ENCODE data around the gene RHNO1.

The RHNO1 gene

DNA sequence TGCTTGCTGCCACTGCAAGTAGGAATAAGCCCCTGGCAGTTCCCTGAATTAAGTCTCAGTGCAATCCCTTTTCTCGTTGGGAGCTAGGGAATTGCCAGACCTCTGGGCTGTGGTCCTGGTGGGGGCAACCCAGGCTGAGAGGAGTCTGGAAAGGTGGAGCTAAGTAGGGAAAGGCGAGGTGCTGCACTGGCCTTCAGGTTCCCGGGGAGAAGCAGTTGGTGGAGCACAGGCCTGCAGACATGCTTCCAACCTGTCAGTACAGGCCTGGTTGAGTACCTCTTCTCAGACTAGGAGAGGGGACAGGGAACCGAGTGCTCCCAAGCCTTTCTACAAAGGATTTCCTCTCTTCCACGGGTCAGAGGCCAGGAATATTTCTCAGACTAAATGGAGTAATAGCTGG, 43.7 kb upstream of the RHNO1 start:
- H3K27ac ChIP-seq (ENCODE audit: low read depth, low read length, poor library complexity, severe bottlenecking): no peak overlapping the region
- TF ChIP-seq, protein P1, sequence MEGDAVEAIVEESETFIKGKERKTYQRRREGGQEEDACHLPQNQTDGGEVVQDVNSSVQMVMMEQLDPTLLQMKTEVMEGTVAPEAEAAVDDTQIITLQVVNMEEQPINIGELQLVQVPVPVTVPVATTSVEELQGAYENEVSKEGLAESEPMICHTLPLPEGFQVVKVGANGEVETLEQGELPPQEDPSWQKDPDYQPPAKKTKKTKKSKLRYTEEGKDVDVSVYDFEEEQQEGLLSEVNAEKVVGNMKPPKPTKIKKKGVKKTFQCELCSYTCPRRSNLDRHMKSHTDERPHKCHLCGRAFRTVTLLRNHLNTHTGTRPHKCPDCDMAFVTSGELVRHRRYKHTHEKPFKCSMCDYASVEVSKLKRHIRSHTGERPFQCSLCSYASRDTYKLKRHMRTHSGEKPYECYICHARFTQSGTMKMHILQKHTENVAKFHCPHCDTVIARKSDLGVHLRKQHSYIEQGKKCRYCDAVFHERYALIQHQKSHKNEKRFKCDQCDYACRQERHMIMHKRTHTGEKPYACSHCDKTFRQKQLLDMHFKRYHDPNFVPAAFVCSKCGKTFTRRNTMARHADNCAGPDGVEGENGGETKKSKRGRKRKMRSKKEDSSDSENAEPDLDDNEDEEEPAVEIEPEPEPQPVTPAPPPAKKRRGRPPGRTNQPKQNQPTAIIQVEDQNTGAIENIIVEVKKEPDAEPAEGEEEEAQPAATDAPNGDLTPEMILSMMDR (IDR thresholded peaks at IDR 0.05; ENCODE audit: low read length): no peak
- TF ChIP-seq EZH2 (IDR thresholded peaks at IDR 0.05; ENCODE audit: borderline replicate concordance, low read length): no peak
- no peaks in the 10 kb centered on the region for H3K79me2 ChIP-seq (ENCODE audit: insufficient read depth, low read length)

GRCh38 chr12:2833810-2834209, 43.2 kb upstream of the RHNO1 start:
- Histone ChIP-seq H3K9me3 (ENCODE audit: low read length) (no peaks in the 10 kb centered on the region), H3K4me2 (ENCODE audit: low read length) (no peak overlapping the region), H3K9ac (ENCODE audit: low read length) (no peak overlapping the region), H3K27me3 (ENCODE audit: insufficient read depth, low read length) (no peaks in the 10 kb centered on the region), H3K36me3 (ENCODE audit: insufficient read depth, low read length) (peaks cover 6% of the 10 kb centered on the region; the same call in 1 of the 2 replicates), H3F3A (ENCODE audit: insufficient read depth, low read length) (no peaks in the 10 kb centered on the region), H3K9me2 (ENCODE audit: low read depth, low read length) (no peaks in the 10 kb centered on the region), H2AFZ (ENCODE audit: low read length) (no peak overlapping the region), H3K27ac (ENCODE audit: low read depth, low read length, poor library complexity, severe bottlenecking) (no peak overlapping the region), H3K4me1 (ENCODE audit: insufficient read depth, low read length, severe bottlenecking) (peaks cover 13% of the 10 kb centered on the region), H4K20me1 (ENCODE audit: insufficient read depth, low read length) (no peaks in the 10 kb centered on the region), H3K4me3 (ENCODE audit: low read depth, low read length, poor library complexity, severe bottlenecking) (no peak overlapping the region), H3K79me2 (ENCODE audit: insufficient read depth, low read length) (no peaks in the 10 kb centered on the region)
- no peak for TF ChIP-seq EZH2 (IDR thresholded peaks at IDR 0.05; ENCODE audit: borderline replicate concordance, low read length)
- TF ChIP-seq, protein P1 (IDR thresholded peaks at IDR 0.05; ENCODE audit: low read length): no peak

More for the DNA sequence above, 43.7 kb upstream of the RHNO1 start:
- Histone ChIP-seq H4K20me1 (ENCODE audit: insufficient read depth, low read length) (no peaks in the 10 kb centered on the region), H3K4me3 (ENCODE audit: low read depth, low read length, poor library complexity, severe bottlenecking) (no peak overlapping the region), H2AFZ (ENCODE audit: low read length) (no peak overlapping the region), H3K36me3 (ENCODE audit: insufficient read depth, low read length) (peaks cover 7% of the 10 kb centered on the region), H3K9me3 (ENCODE audit: low read length) (no peaks in the 10 kb centered on the region), H3F3A (ENCODE audit: insufficient read depth, low read length) (no peaks in the 10 kb centered on the region), H3K27me3 (ENCODE audit: insufficient read depth, low read length) (no peaks in the 10 kb centered on the region), H3K4me1 (ENCODE audit: insufficient read depth, low read length, severe bottlenecking) (peaks cover 13% of the 10 kb centered on the region), H3K9ac (ENCODE audit: low read length) (no peak overlapping the region), H3K9me2 (ENCODE audit: low read depth, low read length) (no peaks in the 10 kb centered on the region), H3K4me2 (ENCODE audit: low read length) (no peak overlapping the region)

DNA sequence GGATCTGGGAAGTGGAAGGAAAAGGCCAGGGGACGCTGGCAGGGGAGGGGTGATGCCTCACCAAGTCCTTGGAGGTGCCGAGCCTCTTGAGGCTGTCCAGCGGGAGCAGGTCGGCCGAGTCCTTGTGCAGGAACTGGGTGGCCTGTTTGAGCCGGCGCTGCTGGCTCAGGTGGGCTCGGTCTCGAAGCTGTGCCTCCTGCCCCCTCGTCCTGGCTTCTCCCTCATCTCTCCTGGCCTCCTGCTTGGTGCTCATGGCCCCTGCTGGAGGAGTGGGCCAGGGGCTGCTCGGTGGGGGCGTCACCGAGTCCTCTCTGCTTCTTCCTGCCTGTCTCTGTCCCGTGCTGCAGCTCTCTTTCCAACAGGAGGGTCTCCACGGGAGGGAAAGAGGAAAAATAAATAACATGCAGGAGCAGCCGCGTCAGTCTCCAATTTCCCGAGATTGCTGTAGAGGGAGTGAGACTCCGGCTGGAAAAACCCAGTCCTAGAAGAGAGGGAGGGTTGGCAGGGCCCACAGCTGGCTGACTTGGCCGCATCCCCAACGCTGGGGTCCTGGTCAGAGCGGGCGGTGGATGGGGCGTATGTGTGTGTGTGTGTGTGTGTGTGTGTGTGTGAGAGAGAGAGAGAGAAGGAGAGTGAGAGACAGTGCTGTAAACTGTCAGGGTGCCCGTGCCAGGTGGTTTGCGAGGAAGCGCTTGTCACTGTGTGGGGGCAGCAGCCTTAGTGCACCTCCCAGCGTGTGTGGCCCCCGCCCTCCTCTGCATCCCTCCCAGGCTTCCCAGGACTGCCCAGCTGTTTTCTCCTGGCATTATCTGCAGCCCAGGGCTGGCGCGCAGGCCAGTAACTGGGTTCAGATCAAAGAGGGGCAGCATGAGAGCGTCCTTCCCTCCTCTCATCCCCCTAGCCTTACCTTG, 42.2 kb upstream of the RHNO1 start, which contains the start of gene NRIP2:
Gene NRIP2 (minus strand): TSS at position 455 of the 911 bp plus-strand sequence. CDS start 52 bp downstream, at position 403.
- TF ChIP-seq, protein P1 (IDR thresholded peaks at IDR 0.05; ENCODE audit: low read length): no peak
- no peak for TF ChIP-seq EZH2 (IDR thresholded peaks at IDR 0.05; ENCODE audit: borderline replicate concordance, low read length)
- H4K20me1 ChIP-seq (ENCODE audit: insufficient read depth, low read length): no peaks in the 10 kb centered on the region
- H3K27me3 ChIP-seq (ENCODE audit: insufficient read depth, low read length): no peaks in the 10 kb centered on the region
- no peak within 1 kb of the TSS for H3K4me2 ChIP-seq (ENCODE audit: low read length)
- no peak within 1 kb of the TSS for H3K27ac ChIP-seq (ENCODE audit: low read depth, low read length, poor library complexity, severe bottlenecking)
- H3K4me1 ChIP-seq (ENCODE audit: insufficient read depth, low read length, severe bottlenecking): peaks cover 13% of the 10 kb centered on the region
- no peaks in the 10 kb centered on the region for H3K9me3 ChIP-seq (ENCODE audit: low read length)
- no peaks in the 10 kb centered on the region for H3K9me2 ChIP-seq (ENCODE audit: low read depth, low read length)
- H3K4me3 ChIP-seq (ENCODE audit: low read depth, low read length, poor library complexity, severe bottlenecking): no peak within 1 kb of the TSS
- H3K9ac ChIP-seq (ENCODE audit: low read length): no peak within 1 kb of the TSS
- H3K79me2 ChIP-seq (ENCODE audit: insufficient read depth, low read length): no peaks in the 10 kb centered on the region
- peaks cover 3% of the 10 kb centered on the region; the same call in 1 of the 2 replicates for H3K36me3 ChIP-seq (ENCODE audit: insufficient read depth, low read length)
- H3F3A ChIP-seq (ENCODE audit: insufficient read depth, low read length): no peaks in the 10 kb centered on the region
- H2AFZ ChIP-seq (ENCODE audit: low read length): no peak within 1 kb of the TSS

All from OCI-LY1 (cell line).